Mucosa of stomach (tissue), 1 donor: ENCODE measurements around the gene GRIK3.

Experiments
- H3K27me3 ChIP-seq: one replicate; pipeline ENCODE4 v1.7.0; 2013; ENCODE audit warnings: mild to moderate bottlenecking, low read length; ENCODE audit not compliant: control insufficient read depth, insufficient read depth
- H3K36me3 ChIP-seq: one replicate; pipeline ENCODE4 v1.7.0; 2013; ENCODE audit warnings: low read length; ENCODE audit not compliant: control insufficient read depth, insufficient read depth
- H3K4me1 ChIP-seq: one replicate; pipeline ENCODE4 v1.7.0; 2013; ENCODE audit warnings: mild to moderate bottlenecking, low read length; ENCODE audit not compliant: control insufficient read depth, insufficient read depth
- H3K4me3 ChIP-seq: one replicate; pipeline ENCODE4 v1.7.0; 2013; ENCODE audit warnings: low read length
- H3K9ac ChIP-seq: one replicate; pipeline ENCODE4 v1.7.0; 2013; ENCODE audit warnings: mild to moderate bottlenecking, low read length, moderate library complexity
- H3K9me3 ChIP-seq: one replicate; pipeline ENCODE4 v1.7.0; 2013; ENCODE audit warnings: mild to moderate bottlenecking, low read length, moderate library complexity; ENCODE audit not compliant: control insufficient read depth
- donor health status: Pancreatic carcinoma.

GRIK3 gene

DNA sequence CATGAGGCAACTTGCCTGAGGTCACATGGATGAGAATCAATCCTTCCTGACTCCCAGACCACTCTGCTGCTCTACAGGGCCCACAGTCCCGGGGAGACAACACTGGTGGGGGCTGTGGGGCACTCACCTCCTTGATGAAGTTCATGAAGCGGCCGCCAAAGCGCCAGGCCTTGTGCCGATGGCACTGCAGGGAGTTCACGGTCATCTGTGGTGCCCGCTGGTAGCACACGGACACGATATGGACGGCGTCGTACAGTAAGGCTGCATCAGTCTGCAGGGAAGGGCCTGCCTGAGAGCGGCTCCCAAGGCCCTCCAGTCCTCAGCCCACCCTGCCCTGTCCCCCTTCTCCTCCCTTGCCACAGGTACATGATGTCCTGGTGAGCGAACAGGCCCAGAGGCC is 175.3 kb downstream of the GRIK3 start:
- Histone ChIP-seq H3K9ac (no peak overlapping the region), H3K4me3 (no peak overlapping the region), H3K27me3 (peaks cover 7% of the 10 kb centered on the region), H3K36me3 (no peaks in the 10 kb centered on the region), H3K4me1 (no peaks in the 10 kb centered on the region), H3K9me3 (no peaks in the 10 kb centered on the region)

DNA sequence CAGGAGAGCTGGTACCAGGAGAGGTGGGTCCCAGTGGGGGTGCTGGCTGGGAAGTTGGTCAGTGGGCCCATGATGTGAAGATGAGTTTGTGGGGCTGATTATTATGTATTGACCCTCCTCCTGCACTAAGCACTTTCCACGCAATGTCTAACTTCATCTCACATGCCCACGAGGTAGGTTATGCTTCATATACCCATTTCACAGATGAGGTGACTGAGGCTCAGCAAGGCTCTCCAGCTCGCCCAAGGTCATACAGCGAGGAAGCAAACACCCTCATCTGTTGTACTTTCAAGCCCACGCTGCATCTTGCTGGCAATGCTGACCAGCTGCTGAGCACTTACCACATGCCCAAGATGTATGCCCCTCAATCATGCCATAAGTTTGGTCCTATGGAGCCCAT is 175.8 kb downstream of the GRIK3 start:
- Histone ChIP-seq H3K4me1 (no peaks in the 10 kb centered on the region), H3K36me3 (no peaks in the 10 kb centered on the region), H3K9ac (no peak overlapping the region), H3K27me3 (peaks cover 7% of the 10 kb centered on the region), H3K9me3 (no peaks in the 10 kb centered on the region), H3K4me3 (no peak overlapping the region)

DNA sequence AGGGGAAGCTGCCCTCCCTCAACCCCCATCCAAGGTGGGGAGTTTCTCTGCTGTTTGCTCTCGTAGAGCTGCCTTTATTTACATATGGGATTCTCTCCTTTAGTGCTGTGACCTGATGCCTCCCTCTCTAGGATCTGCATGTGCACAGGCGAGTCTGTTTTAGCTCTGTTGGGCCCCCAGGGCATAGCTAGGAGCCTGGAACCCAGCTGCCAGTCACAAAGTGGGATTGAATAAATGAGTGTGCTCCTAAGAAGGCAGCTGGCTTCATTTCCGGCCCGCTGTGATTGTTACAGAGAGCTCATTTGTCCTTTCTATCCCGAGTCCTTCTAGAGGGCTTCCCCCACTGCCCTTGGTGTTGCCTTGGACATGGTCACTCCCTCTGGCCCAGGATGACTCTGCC is 176.6 kb downstream of the GRIK3 start:
- Histone ChIP-seq H3K27me3 (peaks cover 7% of the 10 kb centered on the region), H3K9me3 (no peaks in the 10 kb centered on the region), H3K4me1 (no peaks in the 10 kb centered on the region), H3K4me3 (no peak overlapping the region), H3K36me3 (no peaks in the 10 kb centered on the region), H3K9ac (no peak overlapping the region)

DNA sequence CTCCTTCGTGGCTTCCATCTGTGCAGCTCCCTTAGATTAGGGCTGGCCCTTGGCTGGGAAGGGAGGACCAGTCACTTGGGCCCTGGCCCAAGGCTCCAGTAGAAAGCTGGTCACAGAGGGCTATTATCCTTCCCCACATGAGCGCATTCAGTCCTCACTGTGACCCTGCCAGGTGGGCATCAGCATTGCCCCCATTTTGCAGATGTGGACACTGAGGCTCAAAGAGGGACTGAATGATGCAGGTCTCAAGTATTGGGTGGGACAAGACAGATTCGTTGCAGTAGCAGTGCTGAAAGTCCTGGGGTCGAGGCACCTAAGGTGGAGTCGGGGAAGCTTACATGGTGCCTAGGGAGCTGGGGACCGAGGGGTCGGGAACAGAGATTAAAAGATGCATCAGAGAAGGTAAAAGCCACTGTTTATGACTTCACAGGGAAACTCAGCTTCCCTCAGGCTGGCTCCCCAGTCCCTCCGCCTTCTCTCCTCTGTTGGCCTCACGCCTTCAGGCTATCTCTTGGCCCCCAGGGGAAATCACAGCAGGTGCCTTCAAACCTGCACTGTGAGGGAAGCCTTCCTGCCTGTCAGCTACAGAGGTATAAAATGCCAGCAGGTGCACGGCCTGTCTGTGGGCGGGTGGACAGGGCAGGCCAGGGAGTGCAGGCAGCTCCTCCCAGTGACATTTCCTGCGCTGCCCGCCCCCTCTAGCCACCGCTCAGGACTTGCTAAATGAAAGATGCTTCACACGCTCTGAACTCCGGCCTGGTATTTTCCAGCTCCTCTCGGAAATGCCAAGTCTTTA is 178.4 kb downstream of the GRIK3 start:
- no peak overlapping the region for H3K4me3 ChIP-seq
- no peaks in the 10 kb centered on the region for H3K36me3 ChIP-seq
- no peaks in the 10 kb centered on the region for H3K4me1 ChIP-seq
- H3K9ac ChIP-seq = no peak overlapping the region
- H3K27me3 ChIP-seq = peaks cover 7% of the 10 kb centered on the region
- no peaks in the 10 kb centered on the region for H3K9me3 ChIP-seq

DNA sequence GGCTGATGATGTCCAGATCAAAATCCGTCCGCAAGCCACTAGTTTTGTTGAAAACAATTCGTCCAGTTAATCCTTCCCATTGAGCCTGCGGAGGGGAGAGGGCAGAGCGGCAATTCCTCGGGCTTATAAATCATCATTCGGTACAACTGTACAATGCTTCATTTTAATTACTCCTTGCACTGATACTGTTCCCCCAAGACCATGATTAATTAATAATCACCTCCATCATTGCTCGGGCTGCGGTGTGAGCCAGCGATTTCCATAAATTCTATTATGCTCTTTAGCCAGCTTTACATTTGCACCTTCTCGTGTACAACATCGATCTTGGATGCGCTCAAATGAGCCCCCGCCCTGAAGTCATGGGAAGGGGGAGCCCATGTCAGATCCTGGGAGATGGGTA is 180.7 kb downstream of the GRIK3 start:
- no peak overlapping the region for H3K4me3 ChIP-seq
- no peak overlapping the region for H3K9ac ChIP-seq
- no peaks in the 10 kb centered on the region for H3K9me3 ChIP-seq
- H3K27me3 ChIP-seq = peaks cover 17% of the 10 kb centered on the region
- H3K36me3 ChIP-seq = no peaks in the 10 kb centered on the region
- H3K4me1 ChIP-seq = no peaks in the 10 kb centered on the region

DNA sequence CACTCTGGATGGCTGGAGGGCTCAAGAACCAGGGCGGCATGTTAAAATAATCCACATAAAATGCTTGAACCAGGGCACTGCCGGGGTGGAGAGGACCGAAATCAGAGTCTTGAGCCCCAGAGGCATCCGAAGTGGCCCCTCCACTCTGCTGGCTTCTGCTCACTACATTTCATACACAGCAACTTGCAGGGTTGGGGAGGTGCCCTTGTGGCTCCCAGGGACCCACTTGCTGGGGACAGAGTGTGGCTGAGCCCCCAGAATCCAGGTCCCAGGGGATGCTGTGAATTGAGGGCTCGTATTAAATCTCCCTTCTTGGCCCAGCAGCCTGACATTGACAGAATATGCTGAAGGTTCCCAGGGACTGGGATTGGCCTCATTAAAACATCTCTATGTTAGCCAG is 181.7 kb downstream of the GRIK3 start:
- H3K4me1 ChIP-seq = no peaks in the 10 kb centered on the region
- H3K4me3 ChIP-seq = no peak overlapping the region
- H3K36me3 ChIP-seq = no peaks in the 10 kb centered on the region
- no peak overlapping the region for H3K9ac ChIP-seq
- no peaks in the 10 kb centered on the region for H3K9me3 ChIP-seq
- H3K27me3 ChIP-seq = peaks cover 17% of the 10 kb centered on the region

DNA sequence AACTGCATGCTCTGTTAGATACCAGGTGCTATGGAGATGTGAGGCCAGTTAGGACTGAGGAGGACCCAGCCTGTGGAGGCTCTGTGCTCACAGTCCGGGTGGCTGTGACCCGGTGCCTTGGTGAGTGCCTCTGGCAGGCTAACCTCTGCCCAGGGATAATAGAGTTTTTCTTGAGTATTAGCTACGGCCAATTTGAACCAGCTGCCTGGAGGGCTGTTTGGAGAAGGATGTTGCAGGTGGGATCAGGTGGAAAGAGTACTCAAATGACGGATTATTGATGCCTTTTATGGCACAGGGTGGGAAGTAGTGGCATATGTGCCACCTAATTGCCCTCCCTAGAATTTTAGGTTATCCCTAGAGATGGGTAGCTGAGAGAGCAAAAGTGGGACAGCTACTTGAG is 182.7 kb downstream of the GRIK3 start:
- Histone ChIP-seq H3K4me1 (no peaks in the 10 kb centered on the region), H3K27me3 (peaks cover 17% of the 10 kb centered on the region), H3K9me3 (no peaks in the 10 kb centered on the region)

DNA sequence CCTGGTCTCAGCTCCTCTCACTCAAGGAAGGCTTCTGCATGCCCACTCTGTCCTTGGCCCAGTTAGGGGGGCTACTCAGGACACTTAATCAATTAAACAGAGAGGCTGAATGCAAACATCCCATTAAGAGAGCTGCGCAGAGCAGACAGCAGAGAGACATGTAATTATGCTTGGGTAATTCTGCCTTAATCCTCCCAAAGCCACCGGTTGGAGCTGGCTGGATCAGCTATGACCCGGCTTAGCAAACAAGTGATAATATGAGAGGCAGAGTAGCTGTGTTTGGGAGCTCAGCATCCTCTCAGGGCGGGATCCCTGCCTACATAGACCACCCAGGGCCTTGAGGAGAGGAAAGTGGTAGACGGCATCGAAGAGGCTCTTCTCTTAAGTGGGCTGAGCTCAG is 183.2 kb downstream of the GRIK3 start:
- no peaks in the 10 kb centered on the region for H3K4me1 ChIP-seq
- peaks cover 17% of the 10 kb centered on the region for H3K27me3 ChIP-seq
- H3K4me3 ChIP-seq = no peak overlapping the region
- H3K9me3 ChIP-seq = no peaks in the 10 kb centered on the region
- H3K9ac ChIP-seq = no peak overlapping the region
- no peaks in the 10 kb centered on the region for H3K36me3 ChIP-seq

More for the DNA sequence above, 182.7 kb downstream of the GRIK3 start:
- Histone ChIP-seq H3K4me3 (no peak overlapping the region), H3K36me3 (no peaks in the 10 kb centered on the region), H3K9ac (no peak overlapping the region)

DNA sequence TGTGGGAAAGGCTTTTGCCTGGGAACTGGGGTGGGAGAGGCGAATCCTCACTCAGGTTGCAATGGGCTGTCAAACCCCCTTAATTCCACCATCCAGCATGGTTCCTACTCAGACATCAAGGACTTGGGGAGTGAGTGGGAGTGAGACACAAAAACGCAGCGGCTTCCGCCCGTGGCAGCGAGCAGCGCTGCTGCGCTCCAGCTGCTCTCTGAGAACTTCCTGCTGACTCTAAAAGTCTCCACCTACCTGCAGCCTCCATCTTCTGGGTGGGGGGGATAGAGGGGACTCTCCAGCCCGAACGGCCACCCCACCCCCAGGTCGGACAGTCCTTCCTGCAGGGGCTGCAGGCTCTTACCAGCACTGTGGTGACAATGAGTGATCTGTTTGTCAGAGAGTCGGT is 184.4 kb downstream of the GRIK3 start:
- Histone ChIP-seq H3K27me3 (peaks cover 10% of the 10 kb centered on the region), H3K36me3 (no peaks in the 10 kb centered on the region), H3K4me3 (no peak overlapping the region)

DNA sequence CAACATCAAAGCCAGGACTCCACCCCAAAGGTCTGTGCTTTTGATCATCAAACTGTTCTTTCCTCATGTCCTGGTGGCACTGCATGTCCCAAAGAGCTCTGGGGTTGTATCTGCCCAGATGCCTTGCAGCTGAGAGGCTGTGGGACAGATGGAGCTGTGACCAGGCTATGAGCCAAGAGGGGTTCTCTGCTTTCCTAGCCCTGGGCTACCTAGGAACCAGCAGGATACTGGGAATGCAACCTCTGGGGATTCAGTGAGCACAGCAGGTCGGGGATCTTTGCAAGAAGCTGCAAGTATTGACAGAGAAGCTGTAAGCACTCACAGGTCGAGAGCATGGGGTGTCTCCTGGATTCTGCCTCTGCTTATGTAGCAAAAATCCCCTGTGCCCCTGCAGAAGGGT is 186.6 kb downstream of the GRIK3 start:
- peaks cover 19% of the 10 kb centered on the region for H3K27me3 ChIP-seq
- no peaks in the 10 kb centered on the region for H3K36me3 ChIP-seq
- H3K9me3 ChIP-seq = no peaks in the 10 kb centered on the region
- H3K4me3 ChIP-seq = no peak overlapping the region
- no peaks in the 10 kb centered on the region for H3K4me1 ChIP-seq
- H3K9ac ChIP-seq = no peak overlapping the region

More for the DNA sequence above, 184.4 kb downstream of the GRIK3 start:
- no peak overlapping the region for H3K9ac ChIP-seq
- H3K9me3 ChIP-seq = no peaks in the 10 kb centered on the region
- H3K4me1 ChIP-seq = no peaks in the 10 kb centered on the region

DNA sequence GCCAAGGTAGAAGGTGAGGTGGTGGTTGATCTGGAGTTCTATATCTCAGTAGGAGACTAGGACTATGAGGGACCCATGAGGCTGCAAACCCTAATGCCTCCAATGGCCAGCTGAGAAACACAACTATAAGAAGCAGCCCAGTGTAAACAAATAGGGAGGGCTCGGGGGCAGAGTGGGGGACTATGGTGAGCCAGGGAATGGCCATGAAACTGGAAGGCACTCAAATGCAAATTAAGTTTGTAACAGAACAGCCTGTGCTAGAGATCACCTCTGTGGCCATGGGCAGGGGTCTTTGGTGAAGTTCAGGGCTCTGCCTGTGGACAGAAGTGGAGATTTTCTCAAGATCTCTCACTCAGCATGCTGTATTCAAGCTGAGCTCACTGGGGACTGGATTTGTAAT is 187.1 kb downstream of the GRIK3 start:
- peaks cover 19% of the 10 kb centered on the region for H3K27me3 ChIP-seq
- no peaks in the 10 kb centered on the region for H3K4me1 ChIP-seq

DNA sequence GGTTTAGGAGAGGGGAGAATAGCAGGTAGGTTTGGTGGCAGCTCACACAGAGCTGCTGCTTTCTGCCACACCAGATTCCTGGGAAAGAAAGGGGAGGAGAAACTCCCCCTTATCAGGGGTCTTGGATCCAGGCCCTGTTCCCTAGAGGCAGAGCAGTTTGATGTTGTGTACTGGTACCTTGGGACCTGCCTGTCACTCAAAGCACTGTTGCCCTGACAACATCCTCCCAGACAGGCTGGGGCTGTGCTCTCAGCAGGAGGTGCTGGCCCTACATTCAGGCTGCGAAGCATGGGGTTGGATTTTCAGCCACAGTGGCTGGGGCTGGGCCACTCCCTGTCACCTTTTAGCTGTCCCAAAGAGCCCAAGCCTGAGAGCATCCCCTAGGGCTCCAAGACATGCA is 188.0 kb downstream of the GRIK3 start:
- Histone ChIP-seq H3K27me3 (peaks cover 19% of the 10 kb centered on the region), H3K9me3 (no peaks in the 10 kb centered on the region), H3K9ac (no peak overlapping the region), H3K4me3 (no peak overlapping the region), H3K36me3 (no peaks in the 10 kb centered on the region), H3K4me1 (no peaks in the 10 kb centered on the region)

More for the DNA sequence above, 187.1 kb downstream of the GRIK3 start:
- Histone ChIP-seq H3K36me3 (no peaks in the 10 kb centered on the region), H3K9me3 (no peaks in the 10 kb centered on the region), H3K4me3 (no peak overlapping the region), H3K9ac (no peak overlapping the region)

DNA sequence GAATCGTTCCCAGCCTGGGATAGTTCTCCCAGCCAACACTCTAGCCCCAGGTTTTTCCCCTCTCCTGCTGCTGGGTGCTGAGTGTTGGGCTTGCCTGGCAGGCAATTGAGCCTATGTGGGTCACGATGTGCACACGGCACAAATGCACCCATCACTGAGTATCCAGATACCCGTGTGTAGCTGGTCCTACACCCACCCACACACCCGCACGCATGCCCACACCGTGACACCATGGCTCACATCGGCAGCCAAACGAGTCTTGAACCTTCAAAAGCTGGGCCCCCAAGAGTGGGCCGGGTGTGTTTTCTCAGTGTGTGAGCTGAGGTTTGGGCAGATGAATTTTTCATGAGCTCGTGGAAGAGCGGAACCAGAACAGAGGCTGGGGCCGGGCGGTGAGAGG is 188.5 kb downstream of the GRIK3 start:
- H3K9ac ChIP-seq = no peak overlapping the region
- H3K4me3 ChIP-seq = no peak overlapping the region
- peaks cover 19% of the 10 kb centered on the region for H3K27me3 ChIP-seq
- H3K36me3 ChIP-seq = no peaks in the 10 kb centered on the region
- no peaks in the 10 kb centered on the region for H3K4me1 ChIP-seq
- no peaks in the 10 kb centered on the region for H3K9me3 ChIP-seq
